Keratinocyte (primary cell): Measurements from ENCODE around the gene CPS1.

Experiments
- EZH2 ChIP-seq: IDR thresholded peaks from one replicate; pipeline ENCODE4 v1.6.1; 2012; ENCODE audit warnings: inconsistent platforms, mild to moderate bottlenecking, low read length, moderate library complexity
- TF ChIP-seq, protein P1 (sequence below), 3 experiments: IDR thresholded peaks in 1 of 3; conservative IDR thresholded peaks in 1 of 3; optimal IDR thresholded peaks in 1 of 3; 2 replicates in 2 of 3; 3 replicates in 1 of 3; pipeline versions ENCODE3 to v1.5.1; 2011; ENCODE audit warnings: low read length in 3 of 3, mild to moderate bottlenecking in 3 of 3, moderate library complexity in 2 of 3, control low read depth in 1 of 3, inconsistent platforms in 1 of 3; ENCODE audit not compliant: insufficient read depth in 2 of 3; ENCODE audit errors: extremely low read depth in 1 of 3

- TF ChIP-seq, protein P1, sequence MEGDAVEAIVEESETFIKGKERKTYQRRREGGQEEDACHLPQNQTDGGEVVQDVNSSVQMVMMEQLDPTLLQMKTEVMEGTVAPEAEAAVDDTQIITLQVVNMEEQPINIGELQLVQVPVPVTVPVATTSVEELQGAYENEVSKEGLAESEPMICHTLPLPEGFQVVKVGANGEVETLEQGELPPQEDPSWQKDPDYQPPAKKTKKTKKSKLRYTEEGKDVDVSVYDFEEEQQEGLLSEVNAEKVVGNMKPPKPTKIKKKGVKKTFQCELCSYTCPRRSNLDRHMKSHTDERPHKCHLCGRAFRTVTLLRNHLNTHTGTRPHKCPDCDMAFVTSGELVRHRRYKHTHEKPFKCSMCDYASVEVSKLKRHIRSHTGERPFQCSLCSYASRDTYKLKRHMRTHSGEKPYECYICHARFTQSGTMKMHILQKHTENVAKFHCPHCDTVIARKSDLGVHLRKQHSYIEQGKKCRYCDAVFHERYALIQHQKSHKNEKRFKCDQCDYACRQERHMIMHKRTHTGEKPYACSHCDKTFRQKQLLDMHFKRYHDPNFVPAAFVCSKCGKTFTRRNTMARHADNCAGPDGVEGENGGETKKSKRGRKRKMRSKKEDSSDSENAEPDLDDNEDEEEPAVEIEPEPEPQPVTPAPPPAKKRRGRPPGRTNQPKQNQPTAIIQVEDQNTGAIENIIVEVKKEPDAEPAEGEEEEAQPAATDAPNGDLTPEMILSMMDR (optimal IDR thresholded peaks at IDR 0.05 in 1 of 3, IDR thresholded peaks at IDR 0.05 in 1 of 3, conservative IDR thresholded peaks at IDR 0.05 in 1 of 3; ENCODE audit: extremely low read depth in 1 of 3, insufficient read depth in 2 of 3, low read length in 3 of 3) = no peak
- TF ChIP-seq EZH2 = no peak
These were observed 171.2 kb downstream of the CPS1 start for GRCh38 chr2:210727549-210727948.
